GM19468 (cell line): ENCODE measurements around the gene PHF13.

Source experiments
- ATAC-seq: cut with Tn5 transposase; IDR thresholded peaks from one replicate; pipeline ENCODE4 v1.9.1; 2021; ENCODE audit warnings: mild to moderate bottlenecking, moderate library complexity, moderate number of reproducible peaks; ENCODE audit not compliant: unreplicated experiment; ENCODE audit errors: extremely low read depth

Gene PHF13

DNA sequence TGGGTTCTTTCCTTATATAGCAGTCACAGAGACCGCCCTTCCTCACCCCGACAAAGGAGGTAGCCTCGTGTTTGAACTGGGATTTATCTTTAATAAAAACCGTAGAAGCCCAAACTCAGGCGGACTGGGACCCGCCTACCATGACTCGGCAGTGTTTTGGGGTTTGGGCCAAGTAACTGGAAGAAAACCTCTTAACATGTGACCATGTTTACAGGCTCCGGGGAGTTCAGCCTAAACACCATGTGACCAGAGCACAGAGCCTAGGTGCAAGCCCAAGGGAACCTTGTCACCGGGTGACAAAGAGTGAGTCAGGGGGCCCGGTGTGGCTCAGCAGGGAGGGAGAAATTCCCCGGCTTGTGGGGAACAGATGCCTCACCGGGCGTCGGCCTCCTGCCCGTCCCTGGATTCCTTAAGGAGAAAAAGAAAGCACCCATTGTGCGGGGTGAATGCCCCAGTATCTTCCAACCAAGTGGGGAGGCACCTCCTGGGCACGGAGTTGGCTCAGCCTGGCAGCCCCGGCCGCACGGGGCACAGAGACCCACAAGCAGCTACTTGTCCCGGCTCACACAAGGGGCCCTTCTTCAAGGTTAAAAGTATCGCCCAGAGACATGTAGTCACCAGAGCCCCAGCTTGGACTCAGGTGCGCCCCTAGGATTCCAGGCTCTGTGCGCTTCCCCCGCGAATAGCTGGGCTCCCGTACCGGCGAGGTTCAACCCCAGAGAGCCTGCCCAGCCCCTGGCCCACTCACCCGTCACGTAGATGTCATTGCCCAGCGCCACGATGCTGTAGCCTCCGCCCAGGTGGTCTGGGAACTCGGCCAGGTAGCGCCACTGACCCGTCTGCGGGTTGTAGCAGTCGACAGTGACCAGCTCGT lies 12.2 kb upstream of the PHF13 start:
- ATAC-seq, result no peak

DNA sequence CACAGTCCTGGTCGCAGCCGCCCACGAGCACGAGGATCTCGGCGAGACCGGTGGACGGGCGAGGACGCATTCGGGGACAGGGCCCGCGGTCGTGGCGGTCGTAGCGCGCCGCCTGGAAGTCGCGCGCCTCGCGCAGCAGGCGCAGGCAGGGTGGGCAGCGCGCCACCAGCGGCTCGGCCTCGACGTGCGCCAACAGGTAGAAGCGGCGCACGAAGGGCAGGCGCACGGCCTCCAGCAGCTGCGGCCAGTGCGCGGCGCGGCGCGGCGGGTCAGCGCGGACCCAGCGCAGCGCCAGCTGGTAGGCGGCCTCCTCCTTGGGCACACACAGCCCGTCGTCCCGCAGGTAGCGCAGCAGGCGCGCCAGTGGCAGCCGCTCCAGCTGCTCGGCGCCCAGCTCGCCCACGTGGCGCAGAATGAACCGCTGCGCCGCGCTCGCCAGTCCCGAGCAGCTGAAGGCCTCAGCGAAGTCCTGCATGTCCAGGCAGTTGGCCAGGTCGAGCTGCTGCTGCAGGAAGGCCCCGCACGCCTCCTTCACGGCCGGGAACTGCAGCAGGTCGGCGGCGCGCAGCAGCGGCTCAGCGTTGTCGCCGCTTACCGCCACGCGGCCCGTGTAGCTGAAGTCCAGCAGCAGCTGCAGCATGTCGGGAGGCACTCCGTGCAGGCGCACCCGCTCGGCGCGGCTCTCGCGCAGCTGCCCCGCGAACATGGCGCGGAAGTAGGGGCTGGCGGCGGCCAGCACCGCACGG lies 11.4 kb upstream of the PHF13 start:
- ATAC-seq, result no peak

DNA sequence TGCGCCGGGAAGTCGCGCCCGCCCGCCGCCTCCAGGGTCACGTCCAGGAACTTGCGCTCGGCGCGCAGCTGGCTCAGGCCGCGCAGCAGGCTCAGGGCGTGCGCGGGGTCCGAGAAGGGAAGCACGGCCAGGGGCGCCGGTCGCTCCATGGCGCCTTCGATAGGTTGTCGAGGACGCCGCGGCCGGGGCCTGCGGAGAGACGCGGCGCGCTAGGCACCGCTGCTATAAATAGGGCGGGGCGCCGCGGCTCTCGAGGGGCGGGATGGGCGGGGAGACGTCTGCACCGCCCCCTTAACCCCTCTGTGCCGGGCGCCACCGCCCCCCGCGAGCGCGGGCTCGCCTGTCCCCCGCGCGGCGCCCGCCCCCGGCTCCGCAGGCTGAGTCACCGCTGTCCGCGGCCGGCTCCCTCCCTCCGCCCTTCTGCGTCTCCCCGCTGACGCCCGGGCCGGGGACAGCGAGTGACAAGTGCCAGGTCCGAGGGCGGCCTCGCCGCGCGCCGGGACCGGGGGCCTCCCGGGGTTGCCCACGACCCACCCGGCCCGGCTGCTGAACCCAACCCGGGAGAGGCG lies 10.8 kb upstream of the PHF13 start, which contains the start of gene KLHL21:
KLHL21 (minus strand) TSS at position 201 of the 569 bp plus-strand sequence; CDS start at position 149, 52 bp downstream.
- ATAC-seq, result peak; percentile 41

GRCh38 chr1:6603238-6603914 lies 10.2 kb upstream of the PHF13 start:
- ATAC-seq, result no peak

- no peak for ATAC-seq
These were observed 9.5 kb upstream of the PHF13 start for GRCh38 chr1:6603915-6604558.

DNA sequence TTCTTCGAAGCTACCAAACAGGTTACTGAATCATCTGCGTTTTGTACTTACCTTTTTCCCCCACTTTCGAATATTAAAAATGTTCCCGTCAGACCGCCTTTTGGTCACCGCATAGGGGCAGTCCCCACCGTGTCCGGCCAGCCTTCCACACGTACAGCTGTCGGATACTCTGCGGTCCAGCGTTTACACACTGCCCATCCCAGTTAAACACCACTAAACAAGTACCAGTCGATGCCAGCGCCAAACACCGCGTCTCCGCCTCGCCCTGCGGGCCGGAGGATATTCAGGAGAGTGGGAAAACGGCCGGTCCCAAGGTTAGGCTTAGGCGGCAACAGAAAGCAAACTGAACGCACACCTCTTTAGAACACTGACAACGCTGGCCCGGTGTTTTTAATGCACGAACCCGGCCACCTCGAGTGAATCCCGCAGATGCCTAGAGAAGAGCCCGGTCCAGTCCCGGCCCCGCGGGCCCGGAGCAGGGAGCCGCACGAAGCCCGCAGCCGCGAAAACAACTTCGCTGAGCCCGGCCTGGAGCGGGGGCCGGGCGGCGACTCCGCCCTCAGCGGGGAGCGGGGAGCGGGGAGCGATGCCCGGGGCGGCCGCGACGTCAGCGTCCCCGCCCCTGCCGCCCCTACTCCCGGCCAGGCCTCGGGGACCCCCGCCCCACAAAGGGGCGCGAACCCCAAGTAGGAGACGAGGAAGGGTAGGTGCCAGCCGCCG lies 730 bp upstream of the PHF13 start:
- no peak for ATAC-seq

DNA sequence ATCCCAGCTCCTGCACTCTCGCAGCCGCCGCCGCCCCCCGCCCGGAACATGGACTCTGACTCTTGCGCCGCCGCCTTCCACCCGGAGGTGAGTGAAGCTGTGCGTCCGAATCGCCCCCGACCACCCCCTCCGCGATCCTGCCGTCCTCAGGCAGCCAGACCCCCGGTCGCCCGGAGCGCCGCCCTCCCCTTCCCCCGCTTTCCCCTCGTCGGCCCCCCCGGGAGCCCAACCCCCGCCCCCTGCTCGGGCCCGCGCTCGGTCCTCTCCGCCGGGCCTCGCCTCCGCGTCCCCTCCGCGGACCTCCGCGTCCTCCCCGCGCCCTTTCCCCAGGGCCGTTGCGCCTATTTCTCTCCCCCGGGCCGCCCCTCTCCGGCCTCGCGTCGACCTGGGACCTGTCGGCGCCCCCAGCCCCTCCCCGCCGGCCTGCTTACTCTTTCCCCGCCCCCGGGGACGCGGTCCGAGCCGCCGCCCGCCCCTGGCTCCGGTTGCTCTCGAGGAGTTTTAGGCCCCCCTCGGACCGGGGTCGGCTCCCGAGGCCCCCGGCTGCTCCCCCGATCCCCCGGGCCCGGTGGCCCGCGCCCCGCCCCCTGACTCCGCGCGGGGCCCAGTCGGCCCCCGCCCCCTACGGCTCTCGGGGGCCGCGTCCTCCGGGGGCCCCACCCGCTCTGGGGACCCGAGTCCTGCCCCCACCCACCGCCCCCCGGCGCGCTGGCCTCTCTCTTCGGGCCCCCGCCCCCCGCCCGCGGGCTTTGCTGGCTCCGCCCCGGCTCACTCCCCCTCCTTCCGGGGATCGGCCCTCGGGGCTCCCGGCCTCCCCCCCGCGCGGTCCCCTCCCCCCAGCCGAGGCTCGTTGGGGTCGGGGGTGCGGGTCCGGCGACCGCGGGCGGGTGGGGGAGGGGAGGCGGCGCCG lies 743 bp downstream of the PHF13 start:
- no peak for ATAC-seq

GRCh38 chr1:6614929-6615785 lies 1.6 kb downstream of the PHF13 start:
- no peak for ATAC-seq

- no peak for ATAC-seq
These were observed 5.5 kb downstream of the PHF13 start for GRCh38 chr1:6619045-6619444.

DNA sequence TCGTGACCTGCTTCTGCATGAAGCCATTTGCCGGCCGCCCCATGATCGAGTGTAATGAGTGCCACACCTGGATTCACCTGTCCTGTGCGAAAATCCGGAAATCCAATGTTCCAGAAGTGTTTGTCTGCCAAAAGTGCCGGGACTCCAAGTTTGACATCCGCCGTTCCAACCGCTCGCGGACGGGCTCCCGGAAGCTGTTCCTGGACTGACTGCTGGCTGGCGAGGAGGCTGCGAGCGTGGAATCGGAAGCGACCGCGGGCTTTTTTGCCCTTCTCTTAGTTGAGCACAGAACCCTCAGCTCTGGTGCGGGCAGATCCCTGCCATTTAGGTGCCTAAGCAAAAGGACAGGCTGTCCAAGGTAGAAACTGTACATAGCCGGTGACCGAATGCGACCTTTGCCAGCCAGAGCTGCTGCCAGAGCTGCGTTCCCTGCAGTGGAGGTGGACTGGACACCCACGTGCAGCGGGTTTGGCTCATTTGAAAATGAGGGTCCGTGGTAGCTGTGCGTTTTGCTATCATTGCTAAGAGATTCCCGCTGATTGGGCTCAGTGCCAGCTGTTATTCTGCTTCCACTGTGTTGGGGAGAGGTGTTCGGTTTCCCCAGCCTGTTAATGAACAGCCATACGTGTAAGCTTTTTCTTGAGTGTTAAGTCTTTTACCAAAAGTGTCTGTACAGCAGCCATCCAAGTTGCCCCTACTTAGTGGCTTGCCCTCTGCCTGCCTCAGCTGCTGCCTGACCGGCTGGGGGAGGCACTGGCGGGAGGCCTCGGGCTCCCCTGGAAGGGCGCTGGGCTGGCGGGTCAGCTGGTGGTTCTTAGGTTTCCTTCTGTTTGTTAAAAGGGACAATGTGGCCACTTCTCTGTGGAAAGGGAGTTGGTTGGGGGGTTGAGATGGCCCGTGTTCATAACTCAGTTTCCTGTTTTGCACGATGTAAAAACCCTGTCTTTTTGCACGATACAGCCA lies 8.2 kb downstream of the PHF13 start:
- no peak for ATAC-seq

GRCh38 chr1:6622396-6623152 lies 9.0 kb downstream of the PHF13 start:
- no peak for ATAC-seq

DNA sequence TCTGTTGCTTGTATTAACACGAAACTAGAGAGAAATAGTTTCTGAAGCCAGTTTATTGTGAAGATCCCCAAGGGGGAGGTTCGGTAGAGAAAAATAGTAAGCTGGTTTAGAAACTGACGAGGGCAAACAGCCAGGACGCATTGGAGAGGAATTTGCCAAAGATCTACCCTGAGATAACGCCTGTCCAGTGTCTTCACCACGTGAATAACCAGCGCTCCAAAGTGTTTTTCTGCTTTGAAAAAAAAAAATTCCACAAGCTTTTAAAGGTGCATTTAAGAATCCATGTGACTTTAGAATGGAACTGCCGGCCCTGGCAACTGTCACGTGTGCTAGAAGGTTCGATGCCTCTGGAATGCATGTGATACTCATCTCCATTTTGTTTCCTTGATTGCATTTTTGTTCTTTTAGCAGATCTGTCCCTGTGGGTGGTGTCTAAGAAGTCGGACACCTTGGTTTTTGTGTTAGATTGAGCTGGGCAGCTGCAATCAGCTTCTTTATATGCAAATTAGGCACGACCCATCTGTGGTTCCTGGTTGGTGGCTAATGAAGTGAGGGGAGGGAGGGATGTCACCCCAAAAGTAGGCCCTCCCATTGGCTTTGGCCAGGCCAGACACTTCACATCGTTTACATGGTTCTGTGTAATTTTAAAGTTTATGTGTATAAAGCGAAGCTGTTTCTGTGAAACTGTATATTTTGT lies 9.9 kb downstream of the PHF13 start:
- no peak for ATAC-seq

- ATAC-seq, result peak; percentile 72
These were observed 11.4 kb downstream of the PHF13 start, which contains the start of gene THAP3 for GRCh38 chr1:6624710-6625583. TSS of gene THAP3 (plus strand) at chr1:6624868. CDS start at chr1:6625219, 351 bp downstream.

DNA sequence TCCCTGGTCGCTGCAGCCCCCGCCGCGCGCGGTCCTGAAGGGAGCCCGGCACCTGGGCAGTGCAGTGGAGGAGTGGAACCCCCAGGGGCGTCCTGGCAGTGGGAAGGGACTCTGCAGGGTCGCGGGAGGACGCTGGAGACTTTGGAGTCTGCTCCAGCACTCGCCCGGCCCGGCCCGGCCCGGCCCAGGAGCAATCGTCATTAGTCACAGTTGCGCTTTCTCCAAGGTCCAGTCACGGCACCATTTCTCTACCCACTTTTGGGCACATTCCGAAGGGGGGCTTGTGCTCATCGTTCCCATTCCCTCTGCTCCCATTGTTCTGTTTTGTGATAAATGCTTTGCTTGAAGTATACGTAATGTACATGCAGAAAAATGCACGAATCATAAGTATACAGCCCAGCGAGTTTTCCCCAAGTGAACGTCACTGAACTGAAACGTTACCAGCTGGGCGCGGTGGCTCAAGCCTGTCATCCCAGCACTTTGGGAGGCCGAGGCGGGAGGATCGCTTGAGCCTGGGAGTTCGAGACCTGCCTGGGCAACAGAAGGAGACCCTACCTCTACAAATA lies 12.1 kb downstream of the PHF13 start:
- no peak for ATAC-seq
